ENCODE measurements around the gene SLC39A12.

The SLC39A12 gene

GRCh38 chr10:18073314-18073713 lies 121.6 kb downstream of the SLC39A12 start:
- no peak for TF ChIP-seq CTCF (IDR thresholded peaks at IDR 0.05; ENCODE audit: low read depth, low read length, missing control alignments)
- H3K4me3 ChIP-seq (ENCODE audit: low read depth, low read length), result no peak overlapping the region
- no peak for DNase-seq (ENCODE audit: low read depth)

GRCh38 chr10:18075881-18076280 lies 124.2 kb downstream of the SLC39A12 start:
- TF ChIP-seq CTCF (IDR thresholded peaks at IDR 0.05; ENCODE audit: low read depth, low read length, missing control alignments), result no peak
- no peak for DNase-seq (ENCODE audit: low read depth)
- H3K4me3 ChIP-seq (ENCODE audit: low read depth, low read length), result no peak overlapping the region

GRCh38 chr10:18079665-18080295 lies 128.1 kb downstream of the SLC39A12 start:
- TF ChIP-seq CTCF (IDR thresholded peaks at IDR 0.05; ENCODE audit: low read depth, low read length, missing control alignments), result no peak
- DNase-seq (ENCODE audit: low read depth), result no peak
- no peak overlapping the region for H3K4me3 ChIP-seq (ENCODE audit: low read depth, low read length)

GRCh38 chr10:18082381-18082780 lies 130.7 kb downstream of the SLC39A12 start:
- DNase-seq (ENCODE audit: low read depth), result no peak
- TF ChIP-seq CTCF (IDR thresholded peaks at IDR 0.05; ENCODE audit: low read depth, low read length, missing control alignments), result no peak
- no peak overlapping the region for H3K4me3 ChIP-seq (ENCODE audit: low read depth, low read length)

GRCh38 chr10:18085855-18086254 lies 134.1 kb downstream of the SLC39A12 start:
- no peak for TF ChIP-seq CTCF (IDR thresholded peaks at IDR 0.05; ENCODE audit: low read depth, low read length, missing control alignments)
- no peak for DNase-seq (ENCODE audit: low read depth)
- H3K4me3 ChIP-seq (ENCODE audit: low read depth, low read length), result no peak overlapping the region

GRCh38 chr10:18086746-18087145 lies 135.0 kb downstream of the SLC39A12 start:
- TF ChIP-seq CTCF (IDR thresholded peaks at IDR 0.05; ENCODE audit: low read depth, low read length, missing control alignments), result no peak
- DNase-seq (ENCODE audit: low read depth), result no peak
- H3K4me3 ChIP-seq (ENCODE audit: low read depth, low read length), result no peak overlapping the region

- no peak for TF ChIP-seq CTCF (IDR thresholded peaks at IDR 0.05; ENCODE audit: low read depth, low read length, missing control alignments)
- no peak for DNase-seq (ENCODE audit: low read depth)
- no peak overlapping the region for H3K4me3 ChIP-seq (ENCODE audit: low read depth, low read length)
Observed at GRCh38 chr10:18087355-18087754, 135.6 kb downstream of the SLC39A12 start.
